HFF-Myc (cell line): Measurements from ENCODE around the gene DYNLT4.

ENCODE experiments used
- DNase-seq: peaks from one replicate; pipeline ENCODE4 v3.0.0-alpha.2; 2011; ENCODE audit warnings: low read depth; ENCODE audit errors: extremely low read depth
- H3K4me3 ChIP-seq: replicated peaks from 2 replicates; pipeline ENCODE4 v1.5.1; 2011; ENCODE audit warnings: low read depth, mild to moderate bottlenecking, control low read depth, low read length
- TF ChIP-seq, protein P1 (sequence below): IDR thresholded peaks from 2 replicates; pipeline ENCODE4 v1.5.1; 2012; ENCODE audit warnings: mild to moderate bottlenecking, low read depth, low read length, control low read depth; ENCODE audit errors: missing control alignments

The DYNLT4 gene

DNA sequence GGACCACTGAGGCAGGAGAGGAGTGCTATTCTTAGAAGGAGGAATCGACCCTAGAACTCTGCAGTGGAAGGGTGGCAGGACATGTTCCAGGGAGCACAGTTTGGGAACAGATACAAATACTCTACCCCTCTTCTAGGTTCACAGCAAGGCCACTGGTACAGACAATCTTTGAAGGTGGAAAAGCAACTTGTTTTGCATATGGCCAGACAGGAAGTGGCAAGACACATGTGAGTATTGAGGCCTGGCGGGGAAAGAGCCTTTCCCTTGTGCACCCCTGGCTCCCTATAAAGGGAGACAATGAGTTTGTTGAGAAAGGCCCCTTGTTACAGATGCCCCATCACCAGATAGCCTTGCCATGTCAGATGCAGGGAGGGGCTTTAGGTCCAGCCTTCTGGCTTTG, 49.7 kb downstream of the DYNLT4 start:
- no peak for DNase-seq
- TF ChIP-seq, protein P1, sequence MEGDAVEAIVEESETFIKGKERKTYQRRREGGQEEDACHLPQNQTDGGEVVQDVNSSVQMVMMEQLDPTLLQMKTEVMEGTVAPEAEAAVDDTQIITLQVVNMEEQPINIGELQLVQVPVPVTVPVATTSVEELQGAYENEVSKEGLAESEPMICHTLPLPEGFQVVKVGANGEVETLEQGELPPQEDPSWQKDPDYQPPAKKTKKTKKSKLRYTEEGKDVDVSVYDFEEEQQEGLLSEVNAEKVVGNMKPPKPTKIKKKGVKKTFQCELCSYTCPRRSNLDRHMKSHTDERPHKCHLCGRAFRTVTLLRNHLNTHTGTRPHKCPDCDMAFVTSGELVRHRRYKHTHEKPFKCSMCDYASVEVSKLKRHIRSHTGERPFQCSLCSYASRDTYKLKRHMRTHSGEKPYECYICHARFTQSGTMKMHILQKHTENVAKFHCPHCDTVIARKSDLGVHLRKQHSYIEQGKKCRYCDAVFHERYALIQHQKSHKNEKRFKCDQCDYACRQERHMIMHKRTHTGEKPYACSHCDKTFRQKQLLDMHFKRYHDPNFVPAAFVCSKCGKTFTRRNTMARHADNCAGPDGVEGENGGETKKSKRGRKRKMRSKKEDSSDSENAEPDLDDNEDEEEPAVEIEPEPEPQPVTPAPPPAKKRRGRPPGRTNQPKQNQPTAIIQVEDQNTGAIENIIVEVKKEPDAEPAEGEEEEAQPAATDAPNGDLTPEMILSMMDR, result no peak
- no peak overlapping the region for H3K4me3 ChIP-seq
